ENCODE results near the gene WWOX. TPM values are rescaled to one million over a fixed set of nuclear protein-coding genes. Genes with fewer than 3 reads are reported as not detected.
A peak's percentile ranks its signal among the peaks of the same experiment; 100 is the strongest.

Gene WWOX
- total RNA-seq, 1 donor from 2014 or later: 7.3 TPM

GRCh38 chr16:78405040-78405439 lies 305.6 kb downstream of the WWOX start:
- Histone ChIP-seq H4K20me1 (ENCODE audit: insufficient read depth, low read length) (no peaks in the 10 kb centered on the region), H3K9me3 (ENCODE audit: insufficient read depth, low read depth, low read length) (no peaks in the 10 kb centered on the region), H3K4me1 (ENCODE audit: insufficient read depth, low read length) (no peaks in the 10 kb centered on the region), H3K27ac (ENCODE audit: low read depth, low read length) (no peak overlapping the region), H3K9ac (ENCODE audit: low read length) (no peak overlapping the region), H3K4me2 (ENCODE audit: low read length) (no peak overlapping the region), H2AFZ (ENCODE audit: low read depth, low read length) (no peak overlapping the region), H3K36me3 (ENCODE audit: insufficient read depth, low read length) (no peaks in the 10 kb centered on the region), H3K27me3 (ENCODE audit: insufficient read depth, low read length) (no peaks in the 10 kb centered on the region), H3K4me3 (ENCODE audit: insufficient read depth, low read depth, low read length) (no peak overlapping the region), H3K79me2 (ENCODE audit: insufficient read depth, low read length) (no peaks in the 10 kb centered on the region)
- no peak for TF ChIP-seq CTCF (IDR thresholded peaks at IDR 0.05; ENCODE audit: insufficient read depth, low read depth, low read length)
- no peak for TF ChIP-seq EZH2 (IDR thresholded peaks at IDR 0.05; ENCODE audit: insufficient read depth, low read length)
- Mint-ChIP-seq H3K27ac (ENCODE audit: unreplicated experiment) (no peak overlapping the region), H3K27me3 (ENCODE audit: low read depth, unreplicated experiment) (no peaks in the 10 kb centered on the region), H3K36me3 (ENCODE audit: low read depth, unreplicated experiment) (no peaks in the 10 kb centered on the region), H3K4me1 (ENCODE audit: low read depth, unreplicated experiment) (peaks cover 12% of the 10 kb centered on the region), H3K4me3 (ENCODE audit: unreplicated experiment) (no peak overlapping the region), H3K9me3 (ENCODE audit: unreplicated experiment) (peaks cover 7% of the 10 kb centered on the region)
- FAIRE-seq (no peak), DNase-seq (ENCODE audit: low read depth) (no peak)

- H3K4me3 Mint-ChIP-seq (ENCODE audit: unreplicated experiment): no peak overlapping the region
- H3K4me3 ChIP-seq (ENCODE audit: insufficient read depth, low read depth, low read length): no peak overlapping the region
- H3K27me3 ChIP-seq (ENCODE audit: insufficient read depth, low read length): no peaks in the 10 kb centered on the region
- H4K20me1 ChIP-seq (ENCODE audit: insufficient read depth, low read length): no peaks in the 10 kb centered on the region
- H3K9me3 Mint-ChIP-seq (ENCODE audit: unreplicated experiment): peaks cover 7% of the 10 kb centered on the region
- no peak overlapping the region for H3K27ac ChIP-seq (ENCODE audit: low read depth, low read length)
- no peaks in the 10 kb centered on the region for H3K27me3 Mint-ChIP-seq (ENCODE audit: low read depth, unreplicated experiment)
- H3K9me3 ChIP-seq (ENCODE audit: insufficient read depth, low read depth, low read length): peaks cover 3% of the 10 kb centered on the region
- H3K4me2 ChIP-seq (ENCODE audit: low read length): no peak overlapping the region
- H3K79me2 ChIP-seq (ENCODE audit: insufficient read depth, low read length): no peaks in the 10 kb centered on the region
- DNase-seq (ENCODE audit: low read depth) (no peak), FAIRE-seq (no peak)
- H3K4me1 ChIP-seq (ENCODE audit: insufficient read depth, low read length): no peaks in the 10 kb centered on the region
- no peak overlapping the region for H3K9ac ChIP-seq (ENCODE audit: low read length)
- peaks cover 12% of the 10 kb centered on the region for H3K4me1 Mint-ChIP-seq (ENCODE audit: low read depth, unreplicated experiment)
- no peaks in the 10 kb centered on the region for H3K36me3 ChIP-seq (ENCODE audit: insufficient read depth, low read length)
- H3K36me3 Mint-ChIP-seq (ENCODE audit: low read depth, unreplicated experiment): no peaks in the 10 kb centered on the region
- TF ChIP-seq CTCF (IDR thresholded peaks at IDR 0.05; ENCODE audit: insufficient read depth, low read depth, low read length): no peak
- no peak overlapping the region for H2AFZ ChIP-seq (ENCODE audit: low read depth, low read length)
- no peak overlapping the region for H3K27ac Mint-ChIP-seq (ENCODE audit: unreplicated experiment)
Measured at GRCh38 chr16:78405833-78406232, 306.4 kb downstream of the WWOX start.

GRCh38 chr16:78407191-78407590 lies 307.7 kb downstream of the WWOX start:
- H3K27ac Mint-ChIP-seq (ENCODE audit: unreplicated experiment): peak overlapping the region; percentile 83
- H3K4me1 ChIP-seq (ENCODE audit: insufficient read depth, low read length): no peaks in the 10 kb centered on the region
- H3K36me3 ChIP-seq (ENCODE audit: insufficient read depth, low read length): no peaks in the 10 kb centered on the region
- no peak overlapping the region for H3K4me3 ChIP-seq (ENCODE audit: insufficient read depth, low read depth, low read length)
- H3K79me2 ChIP-seq (ENCODE audit: insufficient read depth, low read length): no peaks in the 10 kb centered on the region
- H4K20me1 ChIP-seq (ENCODE audit: insufficient read depth, low read length): no peaks in the 10 kb centered on the region
- peaks cover 2% of the 10 kb centered on the region for H3K27me3 Mint-ChIP-seq (ENCODE audit: low read depth, unreplicated experiment)
- H3K36me3 Mint-ChIP-seq (ENCODE audit: low read depth, unreplicated experiment): peaks cover under 1% of the 10 kb centered on the region
- no peaks in the 10 kb centered on the region for H3K27me3 ChIP-seq (ENCODE audit: insufficient read depth, low read length)
- H3K4me3 Mint-ChIP-seq (ENCODE audit: unreplicated experiment): no peak overlapping the region
- TF ChIP-seq EZH2 (IDR thresholded peaks at IDR 0.05; ENCODE audit: insufficient read depth, low read length): no peak
- TF ChIP-seq CTCF (IDR thresholded peaks at IDR 0.05; ENCODE audit: insufficient read depth, low read depth, low read length): no peak
- H3K27ac ChIP-seq (ENCODE audit: low read depth, low read length): no peak overlapping the region
- no peak overlapping the region for H2AFZ ChIP-seq (ENCODE audit: low read depth, low read length)
- DNase-seq (ENCODE audit: low read depth): peak; percentile 22
- H3K9me3 Mint-ChIP-seq (ENCODE audit: unreplicated experiment): peaks cover 7% of the 10 kb centered on the region
- no peak overlapping the region for H3K4me2 ChIP-seq (ENCODE audit: low read length)
- FAIRE-seq: no peak
- H3K4me1 Mint-ChIP-seq (ENCODE audit: low read depth, unreplicated experiment): peaks cover 12% of the 10 kb centered on the region
- no peak overlapping the region for H3K9ac ChIP-seq (ENCODE audit: low read length)
- H3K9me3 ChIP-seq (ENCODE audit: insufficient read depth, low read depth, low read length): peaks cover 3% of the 10 kb centered on the region
